Osteocyte (in vitro differentiated cells): ENCODE results near the gene UNC13D. TPM values are rescaled to one million over a fixed set of nuclear protein-coding genes. Genes with fewer than 3 reads are reported as not detected.
A peak's percentile ranks its signal among the peaks of the same experiment; 100 is the strongest.

Experiments
- DNase-seq: peaks from one replicate; pipeline ENCODE4 v3.0.0; 2021; ENCODE audit warnings: mixed read lengths; ENCODE audit not compliant: unreplicated experiment; ENCODE audit errors: extremely low spot score
- H3K27ac Mint-ChIP-seq: one replicate; pipeline ENCODE4 v1.8.0; 2021; ENCODE audit warnings: mild to moderate bottlenecking, mixed read lengths; ENCODE audit not compliant: unreplicated experiment
- H3K27me3 Mint-ChIP-seq: one replicate; pipeline ENCODE4 v1.8.0; 2021; ENCODE audit warnings: mixed read lengths; ENCODE audit not compliant: unreplicated experiment
- H3K36me3 Mint-ChIP-seq: one replicate; pipeline ENCODE4 v1.8.0; 2021; ENCODE audit warnings: mixed read lengths; ENCODE audit not compliant: unreplicated experiment
- H3K4me1 Mint-ChIP-seq: one replicate; pipeline ENCODE4 v1.8.0; 2021; ENCODE audit warnings: mixed read lengths; ENCODE audit not compliant: unreplicated experiment
- H3K4me3 Mint-ChIP-seq: one replicate; pipeline ENCODE4 v1.8.0; 2021; ENCODE audit warnings: mild to moderate bottlenecking, moderate library complexity, mixed read lengths; ENCODE audit not compliant: unreplicated experiment
- H3K9me3 Mint-ChIP-seq: one replicate; pipeline ENCODE4 v1.8.0; 2021; ENCODE audit warnings: mixed read lengths; ENCODE audit not compliant: unreplicated experiment
- total RNA-seq: library from RNA; stranded (reverse); gene quantifications from 2 replicates; pipeline ENCODE4 v1.2.1, GENCODE V29; 2021
- TF ChIP-seq, protein P1 (sequence below): fragments of 200-600 bp; sonication (generic); IDR thresholded peaks from 2 replicates; pipeline ENCODE4 v1.5.0; 2021; ENCODE audit warnings: antibody characterized with exemption, mild to moderate bottlenecking, moderate library complexity

The UNC13D gene
- total RNA-seq, 1 donor from 2014 or later = 3.6 TPM

DNA sequence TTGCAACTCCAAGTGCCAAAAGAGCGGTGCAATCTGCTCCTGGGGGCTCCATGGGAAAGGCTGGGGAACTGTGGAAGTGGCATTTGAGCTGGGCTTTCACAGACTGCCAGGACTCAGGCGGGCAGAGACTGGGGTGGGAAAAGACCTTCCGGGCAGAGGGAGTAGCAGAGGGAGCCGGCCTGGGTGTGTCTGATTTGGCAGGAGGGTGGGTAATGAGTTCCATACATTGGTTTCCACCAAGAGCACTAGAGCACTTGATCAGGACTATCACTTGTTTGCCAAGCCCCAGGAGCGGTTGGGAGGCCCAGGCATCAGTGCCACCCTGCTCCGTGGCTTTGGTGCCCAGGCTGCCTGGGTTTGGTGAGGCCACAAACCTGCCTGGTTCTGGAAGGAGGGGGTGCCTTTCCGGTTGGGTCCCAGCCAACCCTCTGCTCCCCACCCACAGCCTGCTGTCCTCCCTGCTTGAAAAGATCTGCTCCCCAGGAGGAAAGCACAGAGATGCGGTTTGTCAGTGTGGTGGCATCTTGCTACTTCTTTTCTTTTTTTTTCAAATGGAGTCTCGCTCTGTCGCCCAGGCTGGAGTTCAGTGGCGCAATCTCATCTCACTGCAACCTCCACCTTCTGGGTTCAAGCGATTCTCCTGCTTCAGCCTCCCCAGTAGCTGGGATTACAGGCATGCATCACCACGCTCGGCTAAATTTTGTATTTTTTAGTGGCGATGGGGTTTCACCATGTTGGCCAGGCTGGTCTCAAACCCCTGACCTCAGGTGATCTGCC is 37.7 kb upstream of the UNC13D start:
- no peaks in the 10 kb centered on the region for H3K27me3 Mint-ChIP-seq
- peaks cover 20% of the 10 kb centered on the region for H3K4me1 Mint-ChIP-seq
- H3K9me3 Mint-ChIP-seq = no peaks in the 10 kb centered on the region
- TF ChIP-seq, protein P1, sequence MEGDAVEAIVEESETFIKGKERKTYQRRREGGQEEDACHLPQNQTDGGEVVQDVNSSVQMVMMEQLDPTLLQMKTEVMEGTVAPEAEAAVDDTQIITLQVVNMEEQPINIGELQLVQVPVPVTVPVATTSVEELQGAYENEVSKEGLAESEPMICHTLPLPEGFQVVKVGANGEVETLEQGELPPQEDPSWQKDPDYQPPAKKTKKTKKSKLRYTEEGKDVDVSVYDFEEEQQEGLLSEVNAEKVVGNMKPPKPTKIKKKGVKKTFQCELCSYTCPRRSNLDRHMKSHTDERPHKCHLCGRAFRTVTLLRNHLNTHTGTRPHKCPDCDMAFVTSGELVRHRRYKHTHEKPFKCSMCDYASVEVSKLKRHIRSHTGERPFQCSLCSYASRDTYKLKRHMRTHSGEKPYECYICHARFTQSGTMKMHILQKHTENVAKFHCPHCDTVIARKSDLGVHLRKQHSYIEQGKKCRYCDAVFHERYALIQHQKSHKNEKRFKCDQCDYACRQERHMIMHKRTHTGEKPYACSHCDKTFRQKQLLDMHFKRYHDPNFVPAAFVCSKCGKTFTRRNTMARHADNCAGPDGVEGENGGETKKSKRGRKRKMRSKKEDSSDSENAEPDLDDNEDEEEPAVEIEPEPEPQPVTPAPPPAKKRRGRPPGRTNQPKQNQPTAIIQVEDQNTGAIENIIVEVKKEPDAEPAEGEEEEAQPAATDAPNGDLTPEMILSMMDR = no peak
- H3K36me3 Mint-ChIP-seq = no peaks in the 10 kb centered on the region
- H3K27ac Mint-ChIP-seq = no peak overlapping the region
- H3K4me3 Mint-ChIP-seq = no peak overlapping the region
- no peak for DNase-seq

DNA sequence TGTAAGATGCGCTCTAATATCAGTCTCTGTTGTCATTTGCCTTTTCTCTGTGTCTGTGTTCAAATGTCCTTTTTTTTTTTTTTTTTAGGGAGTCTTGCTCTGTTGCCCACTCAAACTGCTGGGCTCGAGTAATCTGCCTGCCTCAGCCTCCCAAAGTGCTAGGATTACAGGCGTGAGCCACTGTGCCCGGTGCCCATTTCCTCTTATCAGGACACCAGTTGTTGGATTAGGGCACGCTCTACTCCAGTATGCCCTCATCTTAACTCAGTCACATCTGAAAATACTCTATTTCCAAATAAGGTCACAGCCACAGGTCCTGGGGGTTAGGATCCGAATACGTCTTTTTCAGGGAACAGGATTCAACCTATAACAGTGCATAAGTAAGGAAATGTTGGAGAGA is 36.1 kb upstream of the UNC13D start:
- H3K9me3 Mint-ChIP-seq = no peaks in the 10 kb centered on the region
- DNase-seq = no peak
- peaks cover 36% of the 10 kb centered on the region for H3K4me1 Mint-ChIP-seq
- H3K27me3 Mint-ChIP-seq = no peaks in the 10 kb centered on the region
- H3K4me3 Mint-ChIP-seq = no peak overlapping the region
- no peaks in the 10 kb centered on the region for H3K36me3 Mint-ChIP-seq
- no peak overlapping the region for H3K27ac Mint-ChIP-seq
- TF ChIP-seq, protein P1 = no peak

DNA sequence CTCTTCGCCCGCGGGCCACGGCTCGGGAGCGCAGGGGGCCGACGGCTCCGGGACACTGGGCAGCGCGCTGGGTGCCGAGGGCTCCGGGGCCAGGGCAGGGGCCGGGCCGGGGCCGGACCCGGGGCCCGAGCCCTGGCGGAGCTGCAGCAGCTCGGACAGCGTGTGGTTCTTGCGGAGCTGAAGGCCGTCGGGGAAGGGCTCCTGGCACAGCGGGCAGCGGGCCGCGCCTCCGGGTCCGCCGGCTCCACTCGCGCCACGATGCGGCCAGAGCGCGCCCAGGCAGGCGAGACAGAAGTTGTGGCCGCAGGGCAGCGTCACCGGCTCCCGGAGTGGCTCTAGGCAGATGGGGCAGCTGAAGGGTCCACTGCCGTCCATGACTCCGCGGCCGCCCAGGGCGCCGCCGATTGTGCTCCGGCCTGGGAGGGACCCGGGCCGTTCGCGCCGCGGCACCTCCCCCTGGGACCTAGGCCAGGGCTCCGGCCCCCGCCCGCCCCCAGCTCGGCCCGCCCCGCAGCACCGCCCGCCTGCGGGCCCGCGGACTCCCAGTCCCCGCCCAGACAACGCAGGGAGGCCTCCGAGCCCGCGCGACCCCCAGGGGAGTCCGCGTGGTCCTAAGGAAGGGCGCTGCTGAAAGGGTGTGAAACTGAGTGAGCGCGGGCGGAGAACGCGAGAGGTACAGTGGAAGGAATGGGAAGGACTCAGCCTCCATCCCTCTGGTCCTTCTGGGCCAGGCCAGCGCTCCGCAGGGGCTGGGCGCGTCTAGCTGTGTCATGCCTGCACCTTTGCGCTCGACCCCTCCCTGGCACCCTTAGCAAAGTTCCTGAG is 34.2 kb upstream of the UNC13D start, which contains the start of gene TRIM47:
Gene TRIM47, minus strand, starts transcription at position 408 of the 825 bp plus-strand sequence. Its CDS starts 33 bp downstream, at position 375.
- peak within 1 kb of the TSS; percentile 86 for H3K4me3 Mint-ChIP-seq
- peak within 1 kb of the TSS; percentile 99 for H3K27ac Mint-ChIP-seq
- H3K36me3 Mint-ChIP-seq = peaks cover 2% of the 10 kb centered on the region
- DNase-seq = no peak
- no peaks in the 10 kb centered on the region for H3K9me3 Mint-ChIP-seq
- TF ChIP-seq, protein P1 = peak; percentile 27
- peaks cover 52% of the 10 kb centered on the region for H3K4me1 Mint-ChIP-seq
- no peaks in the 10 kb centered on the region for H3K27me3 Mint-ChIP-seq

DNA sequence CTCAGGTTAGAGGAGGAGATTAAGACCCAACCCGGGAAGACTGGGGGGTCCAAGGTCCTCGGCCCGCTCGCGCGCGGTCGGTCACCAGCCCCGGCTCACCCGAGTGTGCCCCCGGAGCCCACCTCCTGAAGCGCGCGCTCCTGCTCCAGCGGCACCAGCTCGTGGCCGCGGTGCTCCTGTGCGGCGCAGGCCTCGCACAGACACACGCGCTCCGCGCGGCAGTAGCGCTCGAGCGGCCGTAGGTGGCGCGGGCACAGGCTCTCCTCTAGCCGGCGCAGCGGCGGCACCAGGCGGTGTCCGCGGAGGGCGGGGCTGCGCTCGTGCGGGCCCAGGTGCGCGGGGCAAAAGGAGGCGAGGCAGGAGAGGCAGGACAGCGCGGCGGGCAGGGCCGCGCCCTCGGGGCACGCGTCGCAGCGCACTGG is 33.6 kb upstream of the UNC13D start:
- H3K4me3 Mint-ChIP-seq = peak overlapping the region; percentile 86
- no peaks in the 10 kb centered on the region for H3K9me3 Mint-ChIP-seq
- H3K27ac Mint-ChIP-seq = peak overlapping the region; percentile 99
- DNase-seq = peak; percentile 89
- no peaks in the 10 kb centered on the region for H3K27me3 Mint-ChIP-seq
- TF ChIP-seq, protein P1 = peak; percentile 56
- peaks cover 2% of the 10 kb centered on the region for H3K36me3 Mint-ChIP-seq
- peaks cover 58% of the 10 kb centered on the region for H3K4me1 Mint-ChIP-seq
